CD4-positive, alpha-beta T cell treated with Interleukin-6 at 100 ng/mL for 8 hours (primary cell): Measurements from ENCODE around the gene BCAS3.

ENCODE experiments used
- DNase-seq: peaks from one replicate; pipeline ENCODE4 v3.0.0-alpha.2; 2020; ENCODE audit warnings: mixed read lengths, low spot score

Gene BCAS3

GRCh38 chr17:61199431-61200338 lies 522.0 kb downstream of the BCAS3 start:
- no peak for DNase-seq

- no peak for DNase-seq
These were observed 522.7 kb downstream of the BCAS3 start for GRCh38 chr17:61200339-61200715.

- DNase-seq = no peak
These were observed 523.6 kb downstream of the BCAS3 start for GRCh38 chr17:61201211-61201610.

DNA sequence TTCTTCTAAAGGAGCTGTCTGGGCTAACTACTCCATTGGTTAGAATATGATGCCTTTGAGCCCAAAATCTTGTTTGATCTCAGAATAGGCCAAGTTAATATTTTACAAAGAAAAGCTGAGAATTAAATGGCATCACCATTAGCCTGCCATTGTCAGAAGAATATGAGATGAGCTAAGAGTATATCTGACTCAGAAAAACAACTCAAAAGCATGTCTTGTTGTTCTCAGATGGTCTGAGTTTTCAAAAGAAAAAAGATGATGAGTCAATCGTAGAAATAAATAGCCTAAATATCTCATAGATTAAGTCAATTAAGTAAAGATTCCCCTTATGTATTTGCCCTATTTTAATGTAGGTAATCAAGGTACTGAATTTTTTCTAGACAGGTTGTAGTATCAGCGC lies 524.9 kb downstream of the BCAS3 start:
- DNase-seq = no peak

- no peak for DNase-seq
These were observed 526.0 kb downstream of the BCAS3 start for GRCh38 chr17:61203671-61204131.

GRCh38 chr17:61204456-61204855 lies 526.8 kb downstream of the BCAS3 start:
- DNase-seq = no peak

GRCh38 chr17:61205401-61205800 lies 527.8 kb downstream of the BCAS3 start:
- DNase-seq = no peak

- DNase-seq = no peak
These were observed 528.3 kb downstream of the BCAS3 start for GRCh38 chr17:61205931-61206330.

- DNase-seq = no peak
These were observed 529.3 kb downstream of the BCAS3 start for GRCh38 chr17:61206922-61207321.

GRCh38 chr17:61208301-61209105 lies 530.9 kb downstream of the BCAS3 start:
- DNase-seq = no peak

DNA sequence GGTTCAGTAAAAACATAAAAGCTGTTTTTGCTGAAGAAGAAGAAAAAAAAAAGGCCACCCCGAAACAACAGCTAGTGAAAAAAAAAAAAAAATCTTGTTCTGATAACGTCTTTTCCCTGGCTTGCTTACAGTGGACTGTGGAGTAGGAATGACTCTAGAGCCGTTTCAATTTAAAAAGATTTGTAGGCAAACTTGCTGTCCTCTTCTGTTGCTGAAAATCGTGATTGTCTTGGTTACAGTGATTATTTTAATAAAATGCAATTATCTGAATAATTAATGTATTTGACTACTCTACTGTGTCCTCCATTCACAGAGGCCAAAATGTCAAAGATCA lies 531.4 kb downstream of the BCAS3 start:
- DNase-seq = no peak

DNA sequence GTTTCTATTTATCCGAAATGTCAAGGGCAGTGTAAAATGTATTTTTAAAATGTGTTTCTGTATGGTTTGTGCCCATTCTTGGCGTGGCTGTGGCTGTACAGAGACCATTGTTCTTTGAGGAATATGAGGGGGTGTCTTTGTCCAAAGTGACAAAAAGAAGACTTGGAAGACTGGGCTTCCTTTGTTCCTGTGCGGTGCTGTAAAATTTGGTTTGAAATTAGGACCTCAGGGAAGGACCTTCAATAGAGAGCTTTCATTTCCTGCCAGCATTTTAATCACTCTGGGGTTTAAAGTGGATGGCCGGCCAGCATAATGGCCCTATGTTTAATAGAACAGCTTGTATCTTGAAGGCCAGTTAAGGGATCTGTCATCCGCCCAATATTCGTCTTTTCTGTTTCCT lies 531.9 kb downstream of the BCAS3 start:
- DNase-seq = no peak

- no peak for DNase-seq
These were observed 533.6 kb downstream of the BCAS3 start for GRCh38 chr17:61211236-61211635.

- no peak for DNase-seq
These were observed 535.0 kb downstream of the BCAS3 start for GRCh38 chr17:61212655-61213054.

DNA sequence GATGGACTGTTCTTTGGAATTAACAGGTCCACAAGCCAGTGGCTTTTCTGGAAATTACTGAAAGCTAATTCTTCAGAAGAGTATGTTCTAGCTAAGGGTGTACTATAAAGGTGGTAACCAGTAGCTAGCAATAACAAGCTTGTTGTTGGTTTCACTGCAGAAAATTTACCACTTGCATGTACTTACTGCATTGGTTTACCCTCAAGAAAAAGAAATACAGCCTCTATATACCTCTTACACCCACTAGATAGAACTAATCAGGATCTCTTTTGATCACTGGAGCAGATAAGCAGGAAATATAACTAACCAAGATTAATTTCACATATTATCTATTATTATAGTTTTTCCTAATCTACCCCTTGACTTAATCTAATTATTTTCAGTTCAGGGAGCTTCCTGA lies 537.1 kb downstream of the BCAS3 start:
- no peak for DNase-seq

DNA sequence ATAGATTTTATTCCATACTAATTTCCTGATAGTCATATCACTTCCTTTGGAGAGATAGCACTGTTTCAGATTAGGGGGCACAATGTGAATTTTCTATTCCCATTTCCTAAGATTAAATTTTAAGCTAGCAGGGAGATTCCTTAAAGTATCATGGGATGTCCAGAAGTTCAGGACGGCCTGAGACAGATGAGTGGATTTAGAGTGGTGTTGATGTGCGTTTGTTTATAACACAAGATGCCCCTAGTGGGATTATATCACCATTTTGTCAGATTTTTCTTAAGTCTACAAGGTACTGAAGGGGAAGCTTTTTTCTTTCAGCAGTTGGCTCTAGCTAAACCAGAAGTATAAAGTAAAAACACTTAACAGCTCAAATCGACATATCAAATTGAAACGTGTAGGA lies 538.4 kb downstream of the BCAS3 start:
- no peak for DNase-seq

- DNase-seq = no peak
These were observed 540.3 kb downstream of the BCAS3 start for GRCh38 chr17:61217878-61218437.

DNA sequence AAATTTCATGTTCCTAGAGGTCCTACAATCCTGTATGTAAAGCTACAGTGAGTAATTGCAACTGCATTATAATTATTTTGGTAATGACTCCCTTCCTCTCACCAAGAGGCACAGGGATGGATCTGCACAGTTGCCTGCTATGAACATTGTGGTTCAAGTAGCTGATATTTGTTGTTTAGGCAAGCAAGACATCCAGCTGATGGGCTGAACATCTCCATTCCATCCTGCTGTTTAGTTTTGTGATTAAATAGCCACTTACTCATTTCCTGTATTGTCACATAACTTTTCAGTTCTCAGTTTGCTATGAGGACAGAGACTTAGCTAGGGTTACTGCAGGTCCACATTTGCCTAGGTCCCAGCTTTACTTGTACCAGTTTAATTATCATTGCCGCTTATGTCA lies 540.8 kb downstream of the BCAS3 start:
- DNase-seq = no peak

DNA sequence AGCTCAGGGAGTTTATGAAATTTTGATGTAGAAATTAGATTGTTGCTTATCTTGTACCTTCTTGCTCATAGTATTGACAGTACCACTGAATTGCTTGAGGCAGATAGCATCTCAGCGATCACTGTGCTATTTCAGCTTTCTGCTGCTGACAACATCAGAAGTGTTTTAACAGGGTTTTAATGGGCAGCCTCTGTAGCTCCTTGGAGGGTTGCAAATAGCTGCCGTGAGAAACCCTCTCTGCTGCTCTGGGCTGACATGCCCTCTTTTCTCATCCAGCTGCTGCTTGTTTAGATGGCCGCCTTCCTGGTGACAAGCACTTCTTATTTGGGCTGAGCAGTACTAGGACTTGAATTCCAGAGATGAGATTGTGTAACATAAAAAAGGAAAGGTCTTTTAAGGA lies 541.8 kb downstream of the BCAS3 start:
- DNase-seq = no peak

GRCh38 chr17:61221181-61221580 lies 543.5 kb downstream of the BCAS3 start:
- DNase-seq = no peak

DNA sequence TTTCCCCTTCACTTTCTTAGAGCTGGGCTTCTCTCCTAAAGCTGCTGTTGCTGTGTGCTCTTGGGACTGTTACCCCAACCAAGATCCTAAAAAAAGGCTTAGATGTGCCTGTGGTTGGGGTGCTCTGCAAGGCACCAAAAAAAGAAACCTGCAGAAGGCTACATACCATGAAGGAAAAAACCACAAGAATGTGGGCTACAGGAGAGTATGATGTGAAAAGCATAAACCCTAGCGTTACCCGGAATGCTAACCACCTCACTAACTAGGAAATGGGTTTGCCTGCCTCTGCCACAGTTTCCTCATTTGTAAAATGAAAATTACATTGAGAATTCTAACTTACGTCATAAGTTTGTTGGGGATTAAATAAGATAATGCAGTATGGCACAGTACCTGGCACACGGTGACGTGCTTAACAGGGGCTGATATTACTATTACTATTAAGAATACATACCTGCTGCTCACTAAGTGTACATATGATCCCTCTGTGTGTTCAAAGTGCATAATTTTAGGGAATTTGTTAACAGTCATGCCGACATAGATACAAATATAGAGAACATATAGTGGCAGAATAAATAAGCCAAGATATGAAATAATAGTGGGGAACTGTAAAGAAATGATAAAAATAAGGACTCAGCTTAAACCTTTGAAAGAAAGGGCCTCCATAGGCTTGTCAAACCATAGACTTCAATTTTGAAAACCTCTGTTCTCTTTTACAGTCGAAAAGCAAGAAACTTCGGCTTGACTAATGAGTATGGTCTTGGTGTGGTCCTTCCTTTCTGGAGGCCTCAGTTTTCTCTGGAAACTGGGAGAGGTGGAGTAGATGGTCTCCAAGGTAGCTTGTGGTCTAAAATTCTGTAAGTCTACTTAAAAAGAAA lies 544.2 kb downstream of the BCAS3 start:
- DNase-seq = peak; percentile 17

DNA sequence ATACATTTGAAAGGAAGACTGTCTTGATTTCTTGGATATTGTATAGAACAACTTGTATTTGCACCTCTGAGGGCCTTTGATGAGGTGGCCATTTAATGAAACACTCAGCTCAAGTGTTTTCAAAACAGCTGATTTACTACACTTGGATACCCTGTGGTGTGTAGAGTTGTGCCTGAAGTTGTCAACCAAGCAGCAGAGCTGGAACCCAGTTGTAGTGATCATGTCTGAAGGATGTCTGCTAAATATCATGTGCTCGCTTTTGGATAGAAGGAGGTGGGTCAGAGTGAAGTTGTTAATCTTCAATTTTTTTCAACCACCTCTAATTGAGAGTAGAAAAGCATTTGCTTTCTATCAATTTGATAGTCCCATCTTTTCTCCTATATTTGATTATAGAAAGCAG lies 546.1 kb downstream of the BCAS3 start:
- DNase-seq = no peak
